Uterus (tissue), 2 donors: ENCODE results near the gene OLIG1.

Source experiments
- POLR2A ChIP-seq, 2 donors: fragments of 450-650 bp; IDR thresholded peaks; one replicate each; pipeline ENCODE4 v1.6.1; 2016; ENCODE audit warnings: antibody characterized with exemption in 2 of 2, mild to moderate bottlenecking in 1 of 2, moderate library complexity in 1 of 2
- TF ChIP-seq, protein P1 (sequence below), 4 experiments: fragments of 200-600 bp in 2 of 4; fragments of 450-650 bp in 2 of 4; sonication (generic) in 2 of 4; IDR thresholded peaks; one replicate each; pipeline ENCODE4 v1.5.1; 2016 to 2019; ENCODE audit warnings: antibody characterized with exemption in 4 of 4, mild to moderate bottlenecking in 2 of 4, moderate library complexity in 1 of 4

- TF ChIP-seq, protein P1, sequence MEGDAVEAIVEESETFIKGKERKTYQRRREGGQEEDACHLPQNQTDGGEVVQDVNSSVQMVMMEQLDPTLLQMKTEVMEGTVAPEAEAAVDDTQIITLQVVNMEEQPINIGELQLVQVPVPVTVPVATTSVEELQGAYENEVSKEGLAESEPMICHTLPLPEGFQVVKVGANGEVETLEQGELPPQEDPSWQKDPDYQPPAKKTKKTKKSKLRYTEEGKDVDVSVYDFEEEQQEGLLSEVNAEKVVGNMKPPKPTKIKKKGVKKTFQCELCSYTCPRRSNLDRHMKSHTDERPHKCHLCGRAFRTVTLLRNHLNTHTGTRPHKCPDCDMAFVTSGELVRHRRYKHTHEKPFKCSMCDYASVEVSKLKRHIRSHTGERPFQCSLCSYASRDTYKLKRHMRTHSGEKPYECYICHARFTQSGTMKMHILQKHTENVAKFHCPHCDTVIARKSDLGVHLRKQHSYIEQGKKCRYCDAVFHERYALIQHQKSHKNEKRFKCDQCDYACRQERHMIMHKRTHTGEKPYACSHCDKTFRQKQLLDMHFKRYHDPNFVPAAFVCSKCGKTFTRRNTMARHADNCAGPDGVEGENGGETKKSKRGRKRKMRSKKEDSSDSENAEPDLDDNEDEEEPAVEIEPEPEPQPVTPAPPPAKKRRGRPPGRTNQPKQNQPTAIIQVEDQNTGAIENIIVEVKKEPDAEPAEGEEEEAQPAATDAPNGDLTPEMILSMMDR (IDR thresholded peaks at IDR 0.05), result no peak
- TF ChIP-seq POLR2A (IDR thresholded peaks at IDR 0.05), result no peak
Measured at GRCh38 chr21:33076600-33077329, 6.8 kb downstream of the OLIG1 start.
